Measurements from ENCODE around the gene KCNK7.
A peak's percentile ranks its signal among the peaks of the same experiment; 100 is the strongest.
"Not testable (repeated sequence)": the region's sequence is repeated elsewhere in the genome, so short reads cannot be mapped to it uniquely, and the experiment has no call there.

KCNK7 gene

GRCh38 chr11:65639623-65640482 is 44.3 kb upstream of the KCNK7 start:
- H3K4me3 ChIP-seq (ENCODE audit: control insufficient read depth, low read depth, low read length) = no peak overlapping the region
- no peak for TF ChIP-seq CTCF (IDR thresholded peaks at IDR 0.05; ENCODE audit: control insufficient read depth, insufficient read depth, low read depth, low read length, missing control alignments)
- DNase-seq (ENCODE audit: low read depth) = no peak

- DNase-seq (ENCODE audit: low read depth); H3K4me3 ChIP-seq (ENCODE audit: control insufficient read depth, low read depth, low read length): not testable (repeated sequence)
Observed at GRCh38 chr11:65639228-65639597, 43.6 kb upstream of the KCNK7 start.

DNA sequence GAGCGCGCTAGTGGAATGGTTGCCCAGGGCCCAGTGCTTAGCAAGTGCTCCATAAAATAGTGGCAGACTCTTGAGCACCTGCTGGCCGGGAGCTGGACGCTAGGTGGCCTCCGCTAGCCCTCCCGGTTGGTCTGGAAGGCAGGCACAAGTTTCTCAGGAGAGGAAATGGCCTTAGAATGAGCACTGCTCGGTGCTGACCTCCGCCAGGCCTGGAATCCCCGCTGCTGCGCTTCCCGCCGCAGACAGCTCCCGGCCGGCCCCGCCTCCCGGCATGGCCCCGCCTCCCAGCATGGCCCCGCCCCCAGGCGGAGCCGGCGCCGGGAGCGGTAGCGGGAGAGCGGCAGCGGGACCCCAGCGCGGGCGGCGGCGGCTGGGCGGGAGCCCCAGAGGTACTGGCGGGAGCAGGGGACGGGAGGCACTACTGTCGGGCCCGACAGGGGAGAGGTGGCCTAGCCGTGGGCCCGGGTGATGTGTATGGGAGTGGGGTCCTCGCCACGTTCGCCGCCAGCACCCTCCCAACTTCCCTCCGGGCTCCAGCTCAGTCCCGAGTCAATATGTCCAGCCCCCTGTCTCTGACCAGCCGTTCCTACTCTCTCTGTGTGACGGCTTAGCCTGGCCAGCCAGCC is 42.3 kb upstream of the KCNK7 start, which contains the start of gene SIPA1:
Gene SIPA1, plus strand, starts transcription at position 308 of the 626 bp plus-strand sequence. CDS start 2,821 bp downstream, outside the sequence.
- peak; percentile 66 for TF ChIP-seq CTCF (IDR thresholded peaks at IDR 0.05; ENCODE audit: control insufficient read depth, insufficient read depth, low read depth, low read length, missing control alignments)
- peak; percentile 56 for DNase-seq (ENCODE audit: low read depth)
- H3K4me3 ChIP-seq (ENCODE audit: control insufficient read depth, low read depth, low read length) = peak within 1 kb of the TSS; percentile 81

DNA sequence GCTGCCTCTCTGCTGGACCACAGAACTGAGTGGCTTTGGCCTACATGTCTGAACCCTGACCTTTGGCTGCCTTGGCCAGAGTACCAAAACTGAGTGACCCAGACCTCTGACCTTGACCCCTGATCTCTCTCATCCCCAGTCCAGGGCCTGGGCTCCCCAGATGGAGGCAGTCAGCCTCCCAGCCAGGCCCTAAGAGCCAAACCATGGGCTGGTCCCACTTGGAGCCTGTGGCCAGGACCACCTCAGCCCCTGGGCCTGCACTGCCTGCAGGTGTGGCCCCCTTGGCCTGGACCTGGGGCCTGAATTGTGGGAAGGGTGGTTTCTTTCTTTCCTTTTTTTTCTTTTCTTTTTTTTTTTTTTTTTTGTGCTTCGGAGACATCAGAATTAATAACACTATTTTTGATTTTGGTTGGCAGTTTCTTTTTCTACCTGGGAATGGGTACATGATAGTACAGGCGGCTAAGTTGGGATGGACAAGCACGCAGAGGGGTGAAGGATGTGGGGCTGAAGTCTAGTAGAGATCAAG is 41.5 kb upstream of the KCNK7 start:
- DNase-seq (ENCODE audit: low read depth) = no peak
- TF ChIP-seq CTCF (IDR thresholded peaks at IDR 0.05; ENCODE audit: control insufficient read depth, insufficient read depth, low read depth, low read length, missing control alignments) = no peak
- H3K4me3 ChIP-seq (ENCODE audit: control insufficient read depth, low read depth, low read length) = no peak overlapping the region

GRCh38 chr11:65636108-65637031 is 40.8 kb upstream of the KCNK7 start:
- DNase-seq (ENCODE audit: low read depth) = no peak
- TF ChIP-seq CTCF (IDR thresholded peaks at IDR 0.05; ENCODE audit: control insufficient read depth, insufficient read depth, low read depth, low read length, missing control alignments) = no peak

GRCh38 chr11:65634905-65635731 is 39.5 kb upstream of the KCNK7 start:
- no peak for TF ChIP-seq CTCF (IDR thresholded peaks at IDR 0.05; ENCODE audit: control insufficient read depth, insufficient read depth, low read depth, low read length, missing control alignments)
- no peak overlapping the region for H3K4me3 ChIP-seq (ENCODE audit: control insufficient read depth, low read depth, low read length)
- no peak for DNase-seq (ENCODE audit: low read depth)

More at GRCh38 chr11:65636108-65637031, 40.8 kb upstream of the KCNK7 start:
- no peak overlapping the region for H3K4me3 ChIP-seq (ENCODE audit: control insufficient read depth, low read depth, low read length)

Measured in AG09309 (cell line).